Measurements from ENCODE around the gene ZNF407. TPM values are rescaled to one million over a fixed set of nuclear protein-coding genes. Genes with fewer than 3 reads are reported as not detected.

ZNF407 gene
- total RNA-seq, 1 experiment from 2014 or later, result 15.9 TPM

DNA sequence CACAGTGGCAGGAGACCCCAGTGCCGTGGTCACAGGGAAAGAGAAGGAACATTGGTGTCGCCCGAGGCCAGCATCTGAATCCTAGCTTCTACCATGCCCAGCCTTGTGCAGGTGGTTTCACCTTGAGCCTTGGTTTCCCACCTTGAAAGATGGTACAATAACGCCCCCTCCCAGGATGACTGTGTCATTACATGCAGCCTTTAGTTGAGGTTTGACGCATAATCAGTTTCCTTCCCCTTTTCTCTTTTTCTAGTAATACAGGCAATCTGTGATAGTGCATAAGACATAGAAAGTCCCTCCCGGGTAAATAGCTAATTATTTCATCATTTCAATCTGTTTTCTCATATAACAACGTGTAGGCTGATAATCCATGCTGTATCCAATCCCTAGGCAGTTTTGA, 29.8 kb upstream of the ZNF407 start:
- no peaks in the 10 kb centered on the region for H3K9me3 ChIP-seq (ENCODE audit: low read depth, low read length, poor library complexity, severe bottlenecking)
- no peaks in the 10 kb centered on the region for H3K36me3 ChIP-seq (ENCODE audit: insufficient read depth, low read length, poor library complexity, severe bottlenecking)
- ChIA-PET POLR2A (ENCODE audit: low non-redundant PET) (no interaction called here), CTCF (no interaction called here)
- H3K27ac ChIP-seq (ENCODE audit: low read depth, low read length, poor library complexity, severe bottlenecking), result no peak overlapping the region
- BruUV-seq (replicated peaks), result no TSS peak
- intact Hi-C loops (cut with micrococcal nuclease; ENCODE audit: unreplicated experiment), result no loop called here
- peaks cover 4% of the 10 kb centered on the region for H3K27me3 ChIP-seq (replicated peaks; ENCODE audit: insufficient read depth, low read depth, low read length, poor library complexity)
- no peak overlapping the region for H3K4me3 ChIP-seq (ENCODE audit: low read depth, low read length, poor library complexity, severe bottlenecking)
- H3K4me1 ChIP-seq (ENCODE audit: insufficient read depth, low read length, poor library complexity, severe bottlenecking), result no peaks in the 10 kb centered on the region
- TF ChIP-seq, protein P1, sequence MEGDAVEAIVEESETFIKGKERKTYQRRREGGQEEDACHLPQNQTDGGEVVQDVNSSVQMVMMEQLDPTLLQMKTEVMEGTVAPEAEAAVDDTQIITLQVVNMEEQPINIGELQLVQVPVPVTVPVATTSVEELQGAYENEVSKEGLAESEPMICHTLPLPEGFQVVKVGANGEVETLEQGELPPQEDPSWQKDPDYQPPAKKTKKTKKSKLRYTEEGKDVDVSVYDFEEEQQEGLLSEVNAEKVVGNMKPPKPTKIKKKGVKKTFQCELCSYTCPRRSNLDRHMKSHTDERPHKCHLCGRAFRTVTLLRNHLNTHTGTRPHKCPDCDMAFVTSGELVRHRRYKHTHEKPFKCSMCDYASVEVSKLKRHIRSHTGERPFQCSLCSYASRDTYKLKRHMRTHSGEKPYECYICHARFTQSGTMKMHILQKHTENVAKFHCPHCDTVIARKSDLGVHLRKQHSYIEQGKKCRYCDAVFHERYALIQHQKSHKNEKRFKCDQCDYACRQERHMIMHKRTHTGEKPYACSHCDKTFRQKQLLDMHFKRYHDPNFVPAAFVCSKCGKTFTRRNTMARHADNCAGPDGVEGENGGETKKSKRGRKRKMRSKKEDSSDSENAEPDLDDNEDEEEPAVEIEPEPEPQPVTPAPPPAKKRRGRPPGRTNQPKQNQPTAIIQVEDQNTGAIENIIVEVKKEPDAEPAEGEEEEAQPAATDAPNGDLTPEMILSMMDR (conservative IDR thresholded peaks at IDR 0.05; ENCODE audit: low read depth, low read length), result no peak
- no peak for TF ChIP-seq EZH2 (IDR thresholded peaks at IDR 0.05; ENCODE audit: borderline replicate concordance, low read depth, low read length, poor library complexity, severe bottlenecking)
- DNase-seq (ENCODE audit: low spot score), result no peak

DNA sequence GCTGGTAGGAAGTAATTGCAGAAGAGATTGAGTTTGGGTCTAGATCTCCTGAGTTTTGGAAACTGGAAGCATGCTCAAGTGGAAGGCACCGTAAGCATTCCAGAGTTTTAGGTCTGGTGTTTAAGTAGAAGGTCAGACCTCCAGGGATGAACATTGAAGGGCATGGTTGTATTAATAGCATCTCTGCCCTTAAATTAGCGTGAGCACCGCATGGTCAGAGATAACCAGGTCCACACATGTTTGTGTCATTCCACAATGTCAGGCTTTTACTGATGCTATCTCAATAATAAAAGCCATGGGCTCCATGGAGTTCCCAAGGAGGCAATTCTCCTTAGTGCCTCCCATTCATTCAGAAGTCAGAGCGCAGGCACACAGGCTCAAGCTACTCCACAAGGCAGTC, 28.3 kb upstream of the ZNF407 start:
- no peak for DNase-seq (ENCODE audit: low spot score)
- no TSS peak for BruUV-seq (replicated peaks)
- Histone ChIP-seq H3K4me3 (ENCODE audit: low read depth, low read length, poor library complexity, severe bottlenecking) (no peak overlapping the region), H3K36me3 (ENCODE audit: insufficient read depth, low read length, poor library complexity, severe bottlenecking) (no peaks in the 10 kb centered on the region), H3K9me3 (ENCODE audit: low read depth, low read length, poor library complexity, severe bottlenecking) (no peaks in the 10 kb centered on the region), H3K4me1 (ENCODE audit: insufficient read depth, low read length, poor library complexity, severe bottlenecking) (no peaks in the 10 kb centered on the region), H3K27me3 (replicated peaks; ENCODE audit: insufficient read depth, low read depth, low read length, poor library complexity) (peaks cover 12% of the 10 kb centered on the region), H3K27ac (ENCODE audit: low read depth, low read length, poor library complexity, severe bottlenecking) (no peak overlapping the region)
- ChIA-PET CTCF (no interaction called here), POLR2A (ENCODE audit: low non-redundant PET) (no interaction called here)
- intact Hi-C loops (cut with micrococcal nuclease; ENCODE audit: unreplicated experiment), result no loop called here
- no peak for TF ChIP-seq EZH2 (IDR thresholded peaks at IDR 0.05; ENCODE audit: borderline replicate concordance, low read depth, low read length, poor library complexity, severe bottlenecking)
- TF ChIP-seq, protein P1 (conservative IDR thresholded peaks at IDR 0.05; ENCODE audit: low read depth, low read length), result no peak

DNA sequence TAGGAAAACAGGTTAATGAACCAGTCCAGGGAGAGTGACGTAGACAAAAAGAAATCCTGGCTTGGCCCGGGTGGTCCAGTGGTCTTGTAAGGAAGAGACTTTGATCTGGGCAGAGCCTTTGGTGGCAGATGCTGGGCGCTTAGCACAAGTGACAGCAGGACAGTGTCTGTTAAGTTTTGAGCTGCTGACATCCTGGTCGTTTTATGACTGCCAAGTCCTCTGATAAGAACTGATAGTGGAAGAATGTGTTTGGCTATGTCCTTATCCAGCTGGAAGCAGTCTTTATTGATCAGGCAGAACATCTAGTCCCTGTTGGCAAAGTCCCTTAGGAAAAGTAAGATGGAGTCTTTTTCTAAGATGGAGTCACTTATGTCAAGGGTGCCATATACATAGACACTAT, 27.4 kb upstream of the ZNF407 start:
- BruUV-seq (replicated peaks), result no TSS peak
- POLR2A ChIA-PET (ENCODE audit: low non-redundant PET), result no interaction called here

More for the DNA sequence above, 27.4 kb upstream of the ZNF407 start:
- H3K27me3 ChIP-seq (replicated peaks; ENCODE audit: insufficient read depth, low read depth, low read length, poor library complexity), result peaks cover 16% of the 10 kb centered on the region
- no peaks in the 10 kb centered on the region for H3K9me3 ChIP-seq (ENCODE audit: low read depth, low read length, poor library complexity, severe bottlenecking)
- H3K4me3 ChIP-seq (ENCODE audit: low read depth, low read length, poor library complexity, severe bottlenecking), result no peak overlapping the region
- no peaks in the 10 kb centered on the region for H3K4me1 ChIP-seq (ENCODE audit: insufficient read depth, low read length, poor library complexity, severe bottlenecking)
- TF ChIP-seq, protein P1 (conservative IDR thresholded peaks at IDR 0.05; ENCODE audit: low read depth, low read length), result no peak
- TF ChIP-seq EZH2 (IDR thresholded peaks at IDR 0.05; ENCODE audit: borderline replicate concordance, low read depth, low read length, poor library complexity, severe bottlenecking), result no peak
- H3K36me3 ChIP-seq (ENCODE audit: insufficient read depth, low read length, poor library complexity, severe bottlenecking), result no peaks in the 10 kb centered on the region
- no peak overlapping the region for H3K27ac ChIP-seq (ENCODE audit: low read depth, low read length, poor library complexity, severe bottlenecking)
- DNase-seq (ENCODE audit: low spot score), result no peak
- intact Hi-C loops (cut with micrococcal nuclease; ENCODE audit: unreplicated experiment), result no loop called here
- CTCF ChIA-PET, result no interaction called here

Data from A673 (cell line).